RKO (cell line): Measurements from ENCODE around the gene CLNS1A.
"Not testable (repeated sequence)": the region's sequence is repeated elsewhere in the genome, so short reads cannot be mapped to it uniquely, and the experiment has no call there.

Experiments
- DNase-seq: peaks from one replicate; pipeline ENCODE4 v3.0.0-alpha.2; 2016; ENCODE audit warnings: low spot score

The CLNS1A gene

GRCh38 chr11:77619576-77620198 lies 17.9 kb downstream of the CLNS1A start:
- peak; percentile 53 for DNase-seq

GRCh38 chr11:77617892-77618291 lies 19.7 kb downstream of the CLNS1A start:
- no peak for DNase-seq

GRCh38 chr11:77611921-77612320 lies 25.7 kb downstream of the CLNS1A start:
- DNase-seq: no peak

GRCh38 chr11:77609234-77609633 lies 28.4 kb downstream of the CLNS1A start:
- no peak for DNase-seq

- no peak for DNase-seq
Observed at GRCh38 chr11:77604281-77604680, 33.3 kb downstream of the CLNS1A start.

- peak; percentile 88 for DNase-seq
Observed at GRCh38 chr11:77602381-77603088, 35.1 kb downstream of the CLNS1A start.

GRCh38 chr11:77598195-77598594 lies 39.4 kb downstream of the CLNS1A start:
- no peak for DNase-seq

GRCh38 chr11:77596626-77597025 lies 41.0 kb downstream of the CLNS1A start:
- DNase-seq: no peak

- no peak for DNase-seq
Observed at GRCh38 chr11:77593883-77594282, 43.7 kb downstream of the CLNS1A start.

- DNase-seq: no peak
Observed at GRCh38 chr11:77592727-77593126, 44.9 kb downstream of the CLNS1A start.

GRCh38 chr11:77590194-77590782 lies 47.3 kb downstream of the CLNS1A start:
- DNase-seq: peak; percentile 47

- DNase-seq: peak; percentile 86
Observed at GRCh38 chr11:77589521-77590193, 47.9 kb downstream of the CLNS1A start, which contains the start of gene AQP11. Gene AQP11 (plus strand): TSS chr11:77589953. CDS start chr11:77589993, 40 bp downstream.

- no peak for DNase-seq
Observed at GRCh38 chr11:77589181-77589520, 48.4 kb downstream of the CLNS1A start.

- peak; percentile 61 for DNase-seq
Observed at GRCh38 chr11:77580712-77581337, 56.8 kb downstream of the CLNS1A start.

- DNase-seq: not testable (repeated sequence)
Observed at GRCh38 chr11:77575428-77575827, 62.2 kb downstream of the CLNS1A start.

- not testable (repeated sequence) for DNase-seq
Observed at GRCh38 chr11:77570896-77571295, 66.7 kb downstream of the CLNS1A start.

- DNase-seq: no peak
Observed at GRCh38 chr11:77569676-77570070, 67.9 kb downstream of the CLNS1A start.

- no peak for DNase-seq
Observed at GRCh38 chr11:77568916-77569675, 68.5 kb downstream of the CLNS1A start.

- no peak for DNase-seq
Observed at GRCh38 chr11:77568306-77568705, 69.3 kb downstream of the CLNS1A start.
